GM23248 (cell line): ENCODE data around the gene EFCAB6. TPM values are rescaled to one million over a fixed set of nuclear protein-coding genes. Genes with fewer than 3 reads are reported as not detected.

Experiments used
- DNase-seq: peaks from one replicate; pipeline ENCODE4 v3.0.0-alpha.2; 2015
- H2AFZ ChIP-seq: fragments of 200-600 bp; sonication (generic); 2 replicates; pipeline ENCODE4 v1.6.1; 2016; ENCODE audit warnings: antibody characterized with exemption
- H3F3A ChIP-seq: fragments of 200-600 bp; sonication (generic); 2 replicates; pipeline ENCODE4 v1.6.1; 2016; ENCODE audit warnings: mild to moderate bottlenecking, antibody characterized with exemption, mixed run types; ENCODE audit not compliant: insufficient read depth
- H3K27ac ChIP-seq: fragments of 200-600 bp; sonication (generic); 2 replicates; pipeline ENCODE4 v1.5.1; 2016; ENCODE audit warnings: mild to moderate bottlenecking
- H3K27me3 ChIP-seq: fragments of 200-600 bp; sonication (generic); replicated peaks from 2 replicates; pipeline ENCODE4 v1.6.1; 2016; ENCODE audit warnings: mild to moderate bottlenecking; ENCODE audit not compliant: insufficient read depth
- H3K36me3 ChIP-seq: fragments of 200-600 bp; sonication (generic); 2 replicates; pipeline ENCODE4 v1.6.1; 2016; ENCODE audit warnings: low read depth, mild to moderate bottlenecking
- H3K4me1 ChIP-seq: fragments of 200-600 bp; sonication (generic); 2 replicates; pipeline ENCODE4 v1.6.1; 2016; ENCODE audit warnings: mild to moderate bottlenecking; ENCODE audit not compliant: insufficient read depth
- H3K4me2 ChIP-seq: fragments of 200-600 bp; sonication (generic); one replicate; pipeline ENCODE4 v1.6.1; 2016; ENCODE audit warnings: mild to moderate bottlenecking; ENCODE audit not compliant: unreplicated experiment
- H3K4me3 ChIP-seq: fragments of 200-600 bp; sonication (generic); 2 replicates; pipeline ENCODE4 v1.5.1; 2016; ENCODE audit warnings: mild to moderate bottlenecking
- H3K79me2 ChIP-seq: fragments of 200-600 bp; sonication (generic); 2 replicates; pipeline ENCODE4 v1.6.1; 2016; ENCODE audit warnings: mild to moderate bottlenecking; ENCODE audit not compliant: insufficient read depth
- H3K9ac ChIP-seq: fragments of 200-600 bp; sonication (generic); 2 replicates; pipeline ENCODE4 v1.6.1; 2016; ENCODE audit warnings: mild to moderate bottlenecking
- H3K9me2 ChIP-seq: fragments of 200-600 bp; sonication (generic); 2 replicates; pipeline ENCODE4 v1.6.1; 2016; ENCODE audit warnings: mixed run types, mild to moderate bottlenecking, moderate library complexity; ENCODE audit not compliant: insufficient read depth
- H3K9me3 ChIP-seq: fragments of 200-600 bp; sonication (generic); one replicate; pipeline ENCODE4 v1.6.1; 2017; ENCODE audit warnings: low read depth
- H4K20me1 ChIP-seq: fragments of 200-600 bp; sonication (generic); 2 replicates; pipeline ENCODE4 v1.6.0; 2016; ENCODE audit not compliant: insufficient read depth
- EZH2 ChIP-seq: fragments of 200-600 bp; sonication (generic); IDR thresholded peaks from 2 replicates; pipeline ENCODE4 v1.6.1; 2018; ENCODE audit warnings: antibody characterized with exemption, mild to moderate bottlenecking; ENCODE audit not compliant: insufficient read depth, poor library complexity, severe bottlenecking
- EZH2phosphoT487 ChIP-seq: fragments of 200-600 bp; sonication (generic); IDR thresholded peaks from 2 replicates; pipeline ENCODE4 v1.6.1; 2018; ENCODE audit warnings: antibody characterized with exemption, moderate library complexity, mild to moderate bottlenecking, low read depth; ENCODE audit not compliant: insufficient read depth
- WGBS, 2 experiments: methylation state at CpG; one replicate each; pipeline ENCODE4 v1.1.6; 2015 to 2017; ENCODE audit warnings: low lambda C conversion rate in 2 of 2, low coverage in 1 of 2; ENCODE audit errors: missing lambda C conversion rate in 2 of 2; 5-methylcytosine and 5-hydroxymethylcytosine counted together
- in situ Hi-C: fragments of 300-500 bp; cut with MboI; formaldehyde crosslinking; loops from 2 replicates; pipeline ENCODE4 v1.15.0; 2020
- polyA plus RNA-seq: library from polyadenylated mRNA; unstranded; fragments of >200 nt; fragmentation: Nextera tagmentation; extraction: Ambion mirVana; gene quantifications from 2 replicates; pipeline ENCODE4 v1.2.1, GENCODE V29; 2016
- small RNA-seq: library from RNA; depleted of rRNA; stranded (forward); fragments of <200 nt; gene quantifications from one replicate; pipeline ENCODE3, GENCODE V24; 2014; ENCODE audit warnings: low read depth, low replicate concordance
- total RNA-seq: library from RNA; depleted of rRNA; stranded (reverse); fragments of >200 nt; shearing (Covaris generic); gene quantifications from 2 replicates; pipeline ENCODE4 v1.2.3, GENCODE V29; 2014; rRNA removed

EFCAB6 gene
- total and polyA plus RNA-seq, 2 experiments from 2014 or later: 1.5 to 2.1 TPM

- Histone ChIP-seq H3K9me3 (no peaks in the 10 kb centered on the region), H3K4me1 (no peaks in the 10 kb centered on the region), H3F3A (no peaks in the 10 kb centered on the region), H3K79me2 (no peaks in the 10 kb centered on the region), H3K9me2 (no peaks in the 10 kb centered on the region), H3K9ac (no peak overlapping the region), H3K27ac (no peak overlapping the region), H3K4me3 (no peak overlapping the region), H3K27me3 (no peaks in the 10 kb centered on the region; the same call in 1 of the 2 replicates), H2AFZ (no peak overlapping the region), H4K20me1 (no peaks in the 10 kb centered on the region), H3K36me3 (no peaks in the 10 kb centered on the region), H3K4me2 (no peak overlapping the region)
- in situ Hi-C loops: no loop called here
- TF ChIP-seq EZH2phosphoT487 (no peak), EZH2 (no peak)
- no peak for DNase-seq
- 22 to 27% methylated on average over 17 to 18 of the region's 18 CpGs for WGBS, 2 experiments
These were observed 330.4 kb downstream of the EFCAB6 start for GRCh38 chr22:43481568-43482317.

GRCh38 chr22:43479962-43480361 lies 332.1 kb downstream of the EFCAB6 start:
- no peaks in the 10 kb centered on the region for H3K36me3 ChIP-seq
- 50 to 63% methylated on average over 7 of the region's 7 CpGs for WGBS, 2 experiments
- H3K4me2 ChIP-seq: no peak overlapping the region
- H3K9ac ChIP-seq: no peak overlapping the region
- TF ChIP-seq EZH2phosphoT487 (no peak), EZH2 (no peak)
- H3K4me3 ChIP-seq: no peak overlapping the region
- no peak for DNase-seq
- H3K27ac ChIP-seq: no peak overlapping the region
- no peaks in the 10 kb centered on the region for H3K79me2 ChIP-seq
- no peaks in the 10 kb centered on the region for H3F3A ChIP-seq
- H3K9me3 ChIP-seq: no peaks in the 10 kb centered on the region
- H3K4me1 ChIP-seq: no peaks in the 10 kb centered on the region
- H2AFZ ChIP-seq: no peak overlapping the region
- in situ Hi-C loops: no loop called here
- no peaks in the 10 kb centered on the region for H3K9me2 ChIP-seq
- no peaks in the 10 kb centered on the region for H4K20me1 ChIP-seq
- H3K27me3 ChIP-seq: no peaks in the 10 kb centered on the region; the same call in 1 of the 2 replicates

GRCh38 chr22:43479301-43479950 lies 332.7 kb downstream of the EFCAB6 start:
- no peak overlapping the region for H3K9ac ChIP-seq
- TF ChIP-seq EZH2phosphoT487: no peak
- H4K20me1 ChIP-seq: no peaks in the 10 kb centered on the region
- no peaks in the 10 kb centered on the region for H3K4me1 ChIP-seq
- DNase-seq: no peak
- H2AFZ ChIP-seq: no peak overlapping the region
- no peak overlapping the region for H3K4me2 ChIP-seq
- in situ Hi-C loops: no loop called here
- H3K27ac ChIP-seq: no peak overlapping the region
- no peaks in the 10 kb centered on the region for H3K79me2 ChIP-seq
- no peaks in the 10 kb centered on the region for H3K9me2 ChIP-seq
- no peak overlapping the region for H3K4me3 ChIP-seq
- H3K9me3 ChIP-seq: no peaks in the 10 kb centered on the region
- H3K27me3 ChIP-seq: no peaks in the 10 kb centered on the region; the same call in 1 of the 2 replicates
- WGBS, 2 experiments: 40 to 54% methylated on average over 7 of the region's 7 CpGs
- H3K36me3 ChIP-seq: no peaks in the 10 kb centered on the region
- no peaks in the 10 kb centered on the region for H3F3A ChIP-seq

Small RNA genes lying within 50 kb of the gene (small RNA-seq; reads per million reads assigned to genes)
- not detected for gene HMGN2P9

Other genes starting within 250 kb of the EFCAB6 start
- gene SULT4A1, start 50.2 kb upstream of the EFCAB6 start, total RNA-seq: not detected in 2 replicates
- gene SULT4A1, start 50.2 kb upstream of the EFCAB6 start, polyA plus RNA-seq: not detected in 2 replicates
- gene PNPLA5, start 79.7 kb upstream of the EFCAB6 start, total RNA-seq: not detected in 2 replicates
- gene PNPLA5, start 79.7 kb upstream of the EFCAB6 start, polyA plus RNA-seq: not detected in 2 replicates
- 0.13 and 0.54 TPM in 2 replicates for gene PNPLA3, start 111.5 kb upstream of the EFCAB6 start, total RNA-seq
- 1.2 and 1.4 TPM in 2 replicates for gene PNPLA3, start 111.5 kb upstream of the EFCAB6 start, polyA plus RNA-seq
- 37.8 and 48.3 TPM in 2 replicates for gene SAMM50, start 143.1 kb upstream of the EFCAB6 start, total RNA-seq
- gene SAMM50, start 143.1 kb upstream of the EFCAB6 start, polyA plus RNA-seq: 73.7 and 73.8 TPM in 2 replicates
- gene PARVB, start 212.0 kb upstream of the EFCAB6 start, total RNA-seq: 141 and 143 TPM in 2 replicates
- 52.6 and 53.2 TPM in 2 replicates for gene PARVB, start 212.0 kb upstream of the EFCAB6 start, polyA plus RNA-seq